ENCODE measurements around the gene LIMK2.
A peak's percentile ranks its signal among the peaks of the same experiment; 100 is the strongest.

Gene LIMK2

DNA sequence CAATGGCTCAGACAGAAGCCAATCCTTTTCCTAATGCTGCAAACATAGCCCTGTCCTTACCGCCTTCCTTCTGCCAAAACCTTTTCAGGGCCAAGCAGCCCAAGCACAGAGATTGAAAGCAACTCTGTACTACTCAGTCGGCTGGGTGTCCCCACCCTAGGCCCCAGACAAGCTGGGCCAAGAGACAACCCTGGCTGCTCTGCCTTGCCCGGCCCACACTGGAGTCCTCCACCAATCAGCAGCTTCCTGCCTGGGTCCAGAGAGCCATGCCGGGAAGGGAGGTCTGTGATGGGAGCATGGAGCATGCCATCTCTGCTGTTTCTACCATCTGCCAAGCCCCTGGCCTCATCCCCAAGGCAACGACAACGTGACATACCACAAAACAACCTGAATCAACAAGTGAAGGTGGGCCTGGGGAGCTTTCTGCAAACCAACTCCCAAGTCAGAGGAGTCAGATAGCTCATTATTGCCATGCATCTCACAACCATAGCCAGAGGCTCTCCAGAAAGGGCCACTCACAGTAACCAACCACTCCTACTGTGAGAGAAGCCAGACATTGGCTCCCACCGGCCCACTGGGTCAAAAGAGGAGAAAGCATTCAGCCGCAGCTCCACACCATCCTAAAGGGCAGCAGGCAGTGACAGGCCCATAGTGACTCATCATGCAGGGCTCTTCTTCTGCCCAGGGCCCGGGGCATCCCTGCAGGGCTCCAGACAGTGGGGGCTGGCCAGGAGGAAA is 115.9 kb downstream of the LIMK2 start:
- no peak for DNase-seq
- peaks cover 30% of the 10 kb centered on the region for H3K4me1 Mint-ChIP-seq (ENCODE audit: low read depth)
- peak overlapping the region; percentile 44 for H3K27ac Mint-ChIP-seq
- no peaks in the 10 kb centered on the region for H3K9me3 Mint-ChIP-seq
- H3K27me3 Mint-ChIP-seq = no peaks in the 10 kb centered on the region
- no peak overlapping the region for H3K4me3 Mint-ChIP-seq
- peaks cover 93% of the 10 kb centered on the region for H3K36me3 Mint-ChIP-seq (ENCODE audit: low read depth)

- peaks cover 31% of the 10 kb centered on the region for H3K4me1 Mint-ChIP-seq (ENCODE audit: low read depth)
- DNase-seq = no peak
- H3K4me3 Mint-ChIP-seq = no peak overlapping the region
- H3K9me3 Mint-ChIP-seq = no peaks in the 10 kb centered on the region
- H3K27ac Mint-ChIP-seq = peak overlapping the region; percentile 89
- H3K27me3 Mint-ChIP-seq = no peaks in the 10 kb centered on the region
- H3K36me3 Mint-ChIP-seq (ENCODE audit: low read depth) = peaks cover 95% of the 10 kb centered on the region
Measured at GRCh38 chr22:31328544-31328960, 116.5 kb downstream of the LIMK2 start.

DNA sequence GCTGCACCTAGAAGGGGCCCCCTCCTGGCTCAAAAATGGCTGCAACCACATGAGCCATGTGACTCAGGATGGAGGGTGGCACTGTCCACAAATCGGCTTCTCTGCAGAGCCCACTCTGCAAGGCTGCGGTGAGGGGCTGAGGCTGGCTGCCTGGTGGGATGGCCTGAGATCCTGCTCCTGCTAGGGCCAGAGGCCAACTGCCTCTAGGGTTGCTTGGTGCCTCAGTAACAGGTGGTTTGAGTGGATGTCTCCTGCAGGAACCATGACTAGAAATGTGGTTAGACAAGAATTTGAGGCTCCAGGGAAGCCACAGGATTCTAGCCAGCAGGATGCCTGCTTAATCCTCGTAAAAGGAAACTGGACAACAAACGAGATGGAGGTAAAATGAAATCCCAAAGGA is 116.9 kb downstream of the LIMK2 start:
- Mint-ChIP-seq H3K9me3 (no peaks in the 10 kb centered on the region), H3K4me1 (ENCODE audit: low read depth) (peaks cover 33% of the 10 kb centered on the region), H3K27me3 (no peaks in the 10 kb centered on the region), H3K36me3 (ENCODE audit: low read depth) (peaks cover 97% of the 10 kb centered on the region), H3K27ac (peak overlapping the region; percentile 89), H3K4me3 (no peak overlapping the region)
- no peak for DNase-seq
